ENCODE results near the gene HMCN1. TPM values are rescaled to one million over a fixed set of nuclear protein-coding genes. Genes with fewer than 3 reads are reported as not detected.

Gene HMCN1
- total RNA-seq, 1 donor from 2014 or later: 8.9 TPM

DNA sequence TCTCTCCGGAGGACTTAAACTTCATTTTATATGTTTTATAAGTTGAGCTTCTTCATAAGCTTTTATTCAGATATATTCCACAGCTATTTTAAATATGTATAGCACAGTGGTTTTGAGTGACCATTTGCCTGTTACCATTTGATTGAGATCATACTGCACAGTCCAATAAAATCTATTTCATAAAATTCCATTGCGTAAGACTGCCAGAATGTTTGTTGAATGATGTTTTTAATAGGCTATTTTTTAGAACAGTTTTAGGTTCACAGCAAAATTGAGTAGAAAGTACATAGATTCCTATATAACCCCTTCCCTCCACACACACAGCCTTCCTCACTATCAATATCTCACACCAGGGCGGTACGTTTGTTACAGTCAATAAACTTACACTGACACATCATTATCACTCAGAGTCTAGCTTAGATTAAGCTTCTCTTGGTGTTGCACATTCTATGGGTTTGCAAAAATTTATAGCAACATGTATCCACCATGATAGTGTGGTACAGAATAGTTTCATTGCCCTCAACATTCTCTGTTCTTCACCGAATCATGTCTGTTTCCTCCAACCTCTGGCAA is 433.0 kb downstream of the HMCN1 start:
- no peak for DNase-seq
- TF ChIP-seq, protein P1, sequence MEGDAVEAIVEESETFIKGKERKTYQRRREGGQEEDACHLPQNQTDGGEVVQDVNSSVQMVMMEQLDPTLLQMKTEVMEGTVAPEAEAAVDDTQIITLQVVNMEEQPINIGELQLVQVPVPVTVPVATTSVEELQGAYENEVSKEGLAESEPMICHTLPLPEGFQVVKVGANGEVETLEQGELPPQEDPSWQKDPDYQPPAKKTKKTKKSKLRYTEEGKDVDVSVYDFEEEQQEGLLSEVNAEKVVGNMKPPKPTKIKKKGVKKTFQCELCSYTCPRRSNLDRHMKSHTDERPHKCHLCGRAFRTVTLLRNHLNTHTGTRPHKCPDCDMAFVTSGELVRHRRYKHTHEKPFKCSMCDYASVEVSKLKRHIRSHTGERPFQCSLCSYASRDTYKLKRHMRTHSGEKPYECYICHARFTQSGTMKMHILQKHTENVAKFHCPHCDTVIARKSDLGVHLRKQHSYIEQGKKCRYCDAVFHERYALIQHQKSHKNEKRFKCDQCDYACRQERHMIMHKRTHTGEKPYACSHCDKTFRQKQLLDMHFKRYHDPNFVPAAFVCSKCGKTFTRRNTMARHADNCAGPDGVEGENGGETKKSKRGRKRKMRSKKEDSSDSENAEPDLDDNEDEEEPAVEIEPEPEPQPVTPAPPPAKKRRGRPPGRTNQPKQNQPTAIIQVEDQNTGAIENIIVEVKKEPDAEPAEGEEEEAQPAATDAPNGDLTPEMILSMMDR (IDR thresholded peaks at IDR 0.05; ENCODE audit: borderline replicate concordance): no peak
- Histone ChIP-seq H3K4me3 (no peak overlapping the region), H3K36me3 (peaks cover 13% of the 10 kb centered on the region), H3K9me3 (replicated peaks) (peaks cover 8% of the 10 kb centered on the region), H3K27me3 (ENCODE audit: low read depth) (no peaks in the 10 kb centered on the region), H3K27ac (replicated peaks) (no peak overlapping the region), H3K4me1 (no peaks in the 10 kb centered on the region)
- intact Hi-C loops (cut with micrococcal nuclease): no loop called here

DNA sequence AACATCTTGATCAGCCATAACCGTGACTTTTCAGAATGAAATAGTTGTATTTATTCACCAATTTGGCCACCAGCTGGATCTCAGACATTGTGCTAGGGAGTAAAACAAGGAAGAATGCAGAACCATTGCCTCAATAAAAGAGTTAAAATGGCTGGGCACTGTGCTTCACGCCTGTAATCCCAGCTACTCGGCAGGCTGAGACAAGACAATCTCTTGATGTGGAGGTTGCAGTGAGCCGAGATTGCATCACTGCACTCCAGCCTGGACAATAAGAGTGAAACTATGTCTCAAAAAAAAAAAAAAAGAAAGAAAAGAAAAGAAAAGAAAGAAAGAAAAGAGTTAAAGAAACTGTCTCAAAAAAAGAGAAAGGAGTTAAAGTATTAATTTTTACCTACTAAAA is 441.4 kb downstream of the HMCN1 start:
- Histone ChIP-seq H3K27me3 (ENCODE audit: low read depth) (no peaks in the 10 kb centered on the region), H3K27ac (replicated peaks) (no peak overlapping the region), H3K36me3 (no peaks in the 10 kb centered on the region), H3K4me3 (no peak overlapping the region), H3K9me3 (replicated peaks) (no peaks in the 10 kb centered on the region), H3K4me1 (no peaks in the 10 kb centered on the region)
- intact Hi-C loops (cut with micrococcal nuclease): no loop called here
- DNase-seq: no peak
- TF ChIP-seq, protein P1 (IDR thresholded peaks at IDR 0.05; ENCODE audit: borderline replicate concordance): no peak

DNA sequence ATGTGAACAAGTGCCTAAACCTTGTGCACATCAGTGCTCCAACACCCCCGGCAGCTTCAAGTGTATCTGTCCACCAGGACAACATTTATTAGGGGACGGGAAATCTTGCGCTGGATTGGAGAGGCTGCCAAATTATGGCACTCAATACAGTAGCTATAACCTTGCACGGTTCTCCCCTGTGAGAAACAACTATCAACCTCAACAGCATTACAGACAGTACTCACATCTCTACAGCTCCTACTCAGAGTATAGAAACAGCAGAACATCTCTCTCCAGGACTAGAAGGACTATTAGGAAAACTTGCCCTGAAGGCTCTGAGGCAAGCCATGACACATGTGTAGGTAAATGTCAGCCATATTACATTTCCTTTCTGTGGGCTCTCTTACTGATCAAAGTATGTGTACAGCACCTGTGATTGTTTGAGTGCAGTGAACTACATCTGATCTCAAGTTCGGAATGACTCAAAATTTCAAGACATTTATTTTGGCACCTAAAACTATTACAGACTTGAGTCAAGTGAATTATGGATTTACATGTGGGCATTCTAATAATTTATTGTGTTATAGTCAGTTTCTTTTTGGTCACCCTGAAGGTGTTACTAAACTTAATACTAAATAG is 444.3 kb downstream of the HMCN1 start:
- intact Hi-C loops (cut with micrococcal nuclease): no loop called here
- Histone ChIP-seq H3K4me3 (no peak overlapping the region), H3K9me3 (replicated peaks) (no peaks in the 10 kb centered on the region), H3K27me3 (ENCODE audit: low read depth) (no peaks in the 10 kb centered on the region), H3K27ac (replicated peaks) (no peak overlapping the region), H3K36me3 (no peaks in the 10 kb centered on the region), H3K4me1 (peaks cover under 1% of the 10 kb centered on the region)
- no peak for DNase-seq
- TF ChIP-seq, protein P1 (IDR thresholded peaks at IDR 0.05; ENCODE audit: borderline replicate concordance): no peak

DNA sequence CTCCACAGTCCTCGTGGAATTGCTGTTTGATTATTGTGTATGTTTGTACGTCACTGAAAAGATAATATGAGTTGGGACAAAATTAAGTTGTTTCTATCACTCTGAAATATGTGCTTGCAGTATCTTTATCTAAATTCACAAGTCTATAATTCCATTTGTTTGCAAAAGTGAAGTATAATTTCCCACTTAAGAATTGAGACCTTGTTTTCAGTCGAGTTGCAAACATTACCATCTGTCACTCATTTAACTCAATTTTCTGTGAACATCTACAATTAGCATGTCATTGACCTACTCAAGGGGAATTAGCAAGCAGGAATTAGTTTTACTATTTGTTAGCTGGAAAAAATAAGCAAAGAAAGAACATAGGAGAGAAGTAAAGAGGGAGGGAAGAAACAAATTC is 445.0 kb downstream of the HMCN1 start:
- intact Hi-C loops (cut with micrococcal nuclease): no loop called here

DNA sequence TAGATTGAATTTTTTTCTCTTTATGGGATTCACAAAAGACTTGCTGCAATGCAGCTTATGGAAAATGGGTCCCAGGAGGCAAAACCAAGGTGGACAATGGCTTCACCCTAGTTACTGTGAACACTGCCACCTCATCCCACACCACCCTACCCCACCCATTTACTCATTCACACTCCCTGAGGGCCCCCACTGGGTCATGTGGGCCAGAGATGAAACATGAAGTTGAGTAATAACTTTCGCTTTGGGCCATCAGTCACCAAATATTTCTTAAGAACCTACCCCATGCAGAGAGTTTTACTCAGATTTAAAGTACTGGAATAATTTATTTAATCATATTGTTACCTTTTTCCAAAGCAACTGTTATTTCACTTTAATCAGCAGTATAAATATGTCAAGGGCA is 449.0 kb downstream of the HMCN1 start:
- Histone ChIP-seq H3K9me3 (replicated peaks) (no peaks in the 10 kb centered on the region), H3K36me3 (peaks cover 5% of the 10 kb centered on the region), H3K4me1 (peaks cover 5% of the 10 kb centered on the region), H3K27ac (replicated peaks) (no peak overlapping the region), H3K4me3 (no peak overlapping the region), H3K27me3 (ENCODE audit: low read depth) (no peaks in the 10 kb centered on the region)
- intact Hi-C loops (cut with micrococcal nuclease): no loop called here
- TF ChIP-seq, protein P1 (IDR thresholded peaks at IDR 0.05; ENCODE audit: borderline replicate concordance): no peak
- DNase-seq: no peak

More for the DNA sequence above, 445.0 kb downstream of the HMCN1 start:
- Histone ChIP-seq H3K4me3 (no peak overlapping the region), H3K9me3 (replicated peaks) (no peaks in the 10 kb centered on the region), H3K36me3 (no peaks in the 10 kb centered on the region), H3K4me1 (peaks cover 5% of the 10 kb centered on the region), H3K27me3 (ENCODE audit: low read depth) (no peaks in the 10 kb centered on the region), H3K27ac (replicated peaks) (no peak overlapping the region)
- TF ChIP-seq, protein P1 (IDR thresholded peaks at IDR 0.05; ENCODE audit: borderline replicate concordance): no peak
- no peak for DNase-seq
